Heart left ventricle (tissue), 16 donors: ENCODE data around the gene OR52E5. TPM values are rescaled to one million over a fixed set of nuclear protein-coding genes. Genes with fewer than 3 reads are reported as not detected.

Experiments
- ATAC-seq, 4 donors: fragments of 200-7000 bp; cut with Tn5 transposase; one replicate each; pipeline ENCODE4 v1.9.1; 2020 to 2022; ENCODE audit warnings: moderate library complexity in 4 of 4, mild to moderate bottlenecking in 3 of 4, moderate number of reproducible peaks in 1 of 4
- DNase-seq, 5 donors: peaks; one replicate each; pipeline ENCODE4 v3.0.0-alpha.2; 2020
- H3K27ac ChIP-seq, 12 donors: fragments of 200-600 bp; sonication (generic) in 4 of 12; one replicate each; pipeline versions ENCODE4 v1.5.0 to v1.8.0; 2016 to 2022; ENCODE audit warnings: mild to moderate bottlenecking in 2 of 12
- H3K27me3 ChIP-seq, 9 donors: fragments of 200-600 bp; sonication (generic) in 2 of 9; one replicate each; pipeline versions ENCODE4 v1.5.1 to v1.8.0; 2016 to 2022; ENCODE audit warnings: mild to moderate bottlenecking in 3 of 9
- H3K36me3 ChIP-seq, 9 donors: fragments of 200-600 bp; sonication (generic) in 2 of 9; one replicate each; pipeline versions ENCODE4 v1.5.0 to v1.8.0; 2018 to 2022; ENCODE audit warnings: mild to moderate bottlenecking in 2 of 9
- H3K4me1 ChIP-seq, 12 donors: fragments of 200-600 bp; sonication (generic) in 4 of 12; one replicate each; pipeline versions ENCODE4 v1.5.0 to v1.8.0; 2016 to 2022; ENCODE audit warnings: mild to moderate bottlenecking in 3 of 12
- H3K4me3 ChIP-seq, 12 donors: fragments of 200-600 bp; sonication (generic) in 4 of 12; one replicate each; pipeline versions ENCODE4 v1.5.0 to v1.8.0; 2017 to 2022; ENCODE audit warnings: mild to moderate bottlenecking in 9 of 12, moderate library complexity in 4 of 12
- H3K9me3 ChIP-seq, 12 donors: fragments of 200-600 bp; sonication (generic) in 4 of 12; one replicate each; pipeline versions ENCODE4 v1.5.0 to v1.8.0; 2016 to 2022; ENCODE audit warnings: mild to moderate bottlenecking in 1 of 12
- CTCF ChIP-seq, 12 donors: fragments of 200-600 bp; sonication (generic) in 4 of 12; IDR thresholded peaks; one replicate each; pipeline versions ENCODE4 v1.5.0 to v1.8.0; 2018 to 2022; ENCODE audit warnings: antibody characterized with exemption in 12 of 12, mild to moderate bottlenecking in 5 of 12
- POLR2A ChIP-seq, 2 donors: fragments of 450-650 bp; IDR thresholded peaks; one replicate each; pipeline ENCODE4 v1.6.1; 2017; ENCODE audit warnings: antibody characterized with exemption in 2 of 2, mild to moderate bottlenecking in 2 of 2, moderate library complexity in 2 of 2
- WGBS, 4 donors: extraction: QIAGEN DNeasy Blood & Tissue Kit in 2 of 4; methylation state at CpG; one replicate each; pipeline versions ENCODE4 v1.1.5 to v1.1.7; 2013 to 2018; 5-methylcytosine and 5-hydroxymethylcytosine counted together
- intact Hi-C, 10 donors: fragments of 100-400 bp; cut with DNase I; formaldehyde crosslinking; loops; one replicate each; pipeline versions ENCODE4 v1.11.1 to v1.14.2; 2022
- polyA plus RNA-seq, 2 donors: library from polyadenylated mRNA; stranded (reverse); fragments of 200-250 nt; gene quantifications; one replicate each; pipeline ENCODE4 v1.2.3, GENCODE V29; 2013
- total RNA-seq, 9 donors: library from RNA; depleted of rRNA in 2 of 9; stranded (reverse); fragments of >200 nt in 2 of 9; fragmentation: NEBNext Ultra II Directional in 3 of 9; extraction: Animal tissue kit (Norgen Biotek cat#: 25700) in 3 of 9; gene quantifications; one replicate each; pipeline versions ENCODE4 v1.1.0 to v1.2.4, GENCODE V29; 2016 to 2023
- donor health status: ischemic (EF 13 %, LVEDD 7.1; RV severe dilation, severe dysfunction).
- donor health status: healthy with polysubstance abuse.
- donor health status: DM: no; HTN: yes; CAD: no.
- donor health status: DM: no; HTN: no; CAD: no.
- donor health status: ischemic (EF 25% LVEDD 6.9; RV normal size, moderate dysfunction).
- donor health status: ischemic (EF 25% LVEDD 5.7; RV mildly dilated, moderate dysfunction).
- donor health status: healthy.
- donor health status: DM: yes; HTN: yes; CAD: no.
- donor health status: ischemic (EF 35%, LVEDD 5.7; RV mildly dilated, moderate dysfunction).
- donor health status: nonischemic (EF 11% LVEDD 7.7; RV severe dilation, severe dysfunction).
- donor health status: DM: yes; HTN: yes; CAD: no.
- donor health status: PGD.
- donor health status: ischemic (EF 29% LVEDD 5.4; RV normal size, mild dysfunction).
- donor health status: nonischemic (EF 23%, LVEDD 6.1; RV moderate dilation, normal function).

The OR52E5 gene
- total and polyA plus RNA-seq, 11 donors, result not detected

GRCh38 chr11:5899534-5899933, 6.5 kb downstream of the OR52E5 start:
- DNase-seq (no peak), ATAC-seq (no peak)
- H3K4me3 ChIP-seq, result no peak overlapping the region
- 66 to 96% (median 80%) methylated on average over 2 of the region's 2 CpGs for WGBS, 4 donors
- TF ChIP-seq CTCF (IDR thresholded peaks at IDR 0.05) (no peak), POLR2A (IDR thresholded peaks at IDR 0.05) (no peak)
- no peaks in the 10 kb centered on the region for H3K36me3 ChIP-seq
- no peaks in the 10 kb centered on the region for H3K27me3 ChIP-seq
- H3K27ac ChIP-seq, result no peak overlapping the region
- H3K4me1 ChIP-seq, result no peaks in the 10 kb centered on the region
- intact Hi-C loops, result no loop called here
- no peaks in the 10 kb centered on the region for H3K9me3 ChIP-seq

- 61 to 83% (median 63%) methylated on average over 2 of the region's 2 CpGs for WGBS, 4 donors
- no peaks in the 10 kb centered on the region for H3K27me3 ChIP-seq
- no peaks in the 10 kb centered on the region for H3K4me1 ChIP-seq
- ATAC-seq (no peak), DNase-seq (no peak)
- no peak overlapping the region for H3K27ac ChIP-seq
- peaks cover 0 to 17% (median 0%) of the 10 kb centered on the region in 12 donors for H3K9me3 ChIP-seq
- no peak overlapping the region for H3K4me3 ChIP-seq
- no peaks in the 10 kb centered on the region for H3K36me3 ChIP-seq
- TF ChIP-seq CTCF (IDR thresholded peaks at IDR 0.05) (no peak), POLR2A (IDR thresholded peaks at IDR 0.05) (no peak)
- intact Hi-C loops, result no loop called here
These were observed 17.5 kb downstream of the OR52E5 start for GRCh38 chr11:5910540-5910939.

GRCh38 chr11:5922749-5923426, 29.9 kb downstream of the OR52E5 start:
- intact Hi-C loops, result no loop called here
- Histone ChIP-seq H3K9me3 (peaks cover 0 to 23% (median 4%) of the 10 kb centered on the region in 12 donors), H3K4me1 (no peaks in the 10 kb centered on the region), H3K4me3 (no peak overlapping the region), H3K27ac (no peak overlapping the region), H3K36me3 (no peaks in the 10 kb centered on the region), H3K27me3 (no peaks in the 10 kb centered on the region)
- DNase-seq (no peak), ATAC-seq (no peak)
- no peak for TF ChIP-seq CTCF (IDR thresholded peaks at IDR 0.05)
- TF ChIP-seq POLR2A (IDR thresholded peaks at IDR 0.05), result no peak
- 68 to 77% (median 72%) methylated on average over 2 of the region's 2 CpGs for WGBS, 4 donors

- H3K9me3 ChIP-seq, result peaks cover 0 to 25% (median 4%) of the 10 kb centered on the region in 12 donors
These were observed 30.4 kb downstream of the OR52E5 start for GRCh38 chr11:5923427-5923776.

More at GRCh38 chr11:5923427-5923776, 30.4 kb downstream of the OR52E5 start:
- Histone ChIP-seq H3K4me3 (no peak overlapping the region), H3K4me1 (no peaks in the 10 kb centered on the region), H3K27ac (no peak overlapping the region), H3K27me3 (no peaks in the 10 kb centered on the region), H3K36me3 (no peaks in the 10 kb centered on the region)
- intact Hi-C loops, result no loop called here
- no peak for TF ChIP-seq CTCF (IDR thresholded peaks at IDR 0.05)
- no peak for TF ChIP-seq POLR2A (IDR thresholded peaks at IDR 0.05)
- ATAC-seq (no peak), DNase-seq (no peak)
